ENCODE results near the gene POSTN.

POSTN gene, protein sequence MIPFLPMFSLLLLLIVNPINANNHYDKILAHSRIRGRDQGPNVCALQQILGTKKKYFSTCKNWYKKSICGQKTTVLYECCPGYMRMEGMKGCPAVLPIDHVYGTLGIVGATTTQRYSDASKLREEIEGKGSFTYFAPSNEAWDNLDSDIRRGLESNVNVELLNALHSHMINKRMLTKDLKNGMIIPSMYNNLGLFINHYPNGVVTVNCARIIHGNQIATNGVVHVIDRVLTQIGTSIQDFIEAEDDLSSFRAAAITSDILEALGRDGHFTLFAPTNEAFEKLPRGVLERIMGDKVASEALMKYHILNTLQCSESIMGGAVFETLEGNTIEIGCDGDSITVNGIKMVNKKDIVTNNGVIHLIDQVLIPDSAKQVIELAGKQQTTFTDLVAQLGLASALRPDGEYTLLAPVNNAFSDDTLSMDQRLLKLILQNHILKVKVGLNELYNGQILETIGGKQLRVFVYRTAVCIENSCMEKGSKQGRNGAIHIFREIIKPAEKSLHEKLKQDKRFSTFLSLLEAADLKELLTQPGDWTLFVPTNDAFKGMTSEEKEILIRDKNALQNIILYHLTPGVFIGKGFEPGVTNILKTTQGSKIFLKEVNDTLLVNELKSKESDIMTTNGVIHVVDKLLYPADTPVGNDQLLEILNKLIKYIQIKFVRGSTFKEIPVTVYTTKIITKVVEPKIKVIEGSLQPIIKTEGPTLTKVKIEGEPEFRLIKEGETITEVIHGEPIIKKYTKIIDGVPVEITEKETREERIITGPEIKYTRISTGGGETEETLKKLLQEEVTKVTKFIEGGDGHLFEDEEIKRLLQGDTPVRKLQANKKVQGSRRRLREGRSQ

GRCh38 chr13:37598597-37598996 lies at the start of gene POSTN:
Gene POSTN (minus strand): TSS chr13:37598768. CDS start chr13:37598726, 42 bp downstream.
- DNase-seq: no peak

DNA sequence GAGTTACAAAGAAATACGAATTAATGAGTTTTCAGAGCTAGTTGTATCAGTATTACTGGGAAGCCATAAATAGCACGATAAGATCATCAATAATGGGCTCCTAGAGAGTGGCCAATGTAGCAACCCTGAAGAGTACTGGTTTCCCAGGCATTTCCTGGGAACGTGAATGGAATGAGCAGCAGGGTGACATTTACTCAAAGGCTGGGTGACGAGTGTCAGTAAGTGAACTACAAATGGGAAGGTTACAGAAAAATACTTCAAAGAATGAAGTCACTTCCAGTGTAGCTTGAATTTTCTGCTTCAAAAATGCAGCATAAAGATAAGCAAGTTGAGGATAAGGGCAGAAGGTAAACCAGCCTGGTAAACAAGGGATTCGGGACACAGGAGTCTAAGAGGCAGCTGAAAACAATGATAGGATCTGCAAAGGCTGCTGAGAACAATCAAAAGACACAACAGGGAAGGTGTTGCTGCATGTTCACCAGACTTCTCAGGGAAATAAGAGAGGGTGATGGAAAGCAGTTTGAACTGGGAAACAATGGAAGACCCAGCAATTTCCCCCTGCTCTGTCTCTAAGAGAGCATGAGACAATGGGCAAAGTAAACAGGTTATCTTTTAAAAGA lies 48.6 kb upstream of the POSTN start:
- DNase-seq: no peak

GRCh38 chr13:37646531-37646930 lies 48.0 kb upstream of the POSTN start:
- no peak for DNase-seq

DNA sequence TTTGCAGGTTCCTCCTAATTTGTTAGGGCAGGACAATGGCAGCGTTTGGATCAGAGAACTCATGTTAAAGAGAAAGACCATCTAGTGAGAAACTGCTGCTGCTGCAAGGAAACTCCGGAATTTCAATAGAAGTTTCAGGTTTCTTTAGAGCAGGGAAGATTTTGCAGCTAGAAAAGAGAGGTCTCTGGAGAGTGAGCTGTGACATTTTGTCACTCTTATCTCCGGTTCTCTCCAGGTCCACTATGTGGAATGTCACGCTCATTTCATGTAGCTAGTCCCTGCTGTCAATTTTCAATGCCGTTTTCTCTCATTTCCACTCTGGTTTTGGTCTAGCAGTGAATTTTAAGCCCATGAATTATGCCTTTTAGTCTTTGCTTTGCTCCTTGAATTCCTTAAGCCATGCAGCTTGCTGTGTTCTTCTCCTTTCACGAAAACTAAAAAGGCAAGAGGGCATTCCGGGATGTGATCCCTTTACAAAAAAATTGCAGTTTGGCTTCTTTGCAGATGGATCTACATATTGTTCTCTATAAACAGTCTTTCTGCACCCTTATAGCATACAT lies 46.7 kb upstream of the POSTN start:
- no peak for DNase-seq

GRCh38 chr13:37641391-37641790 lies 42.8 kb upstream of the POSTN start:
- no peak for DNase-seq

GRCh38 chr13:37640499-37640898 lies 41.9 kb upstream of the POSTN start:
- DNase-seq: no peak

GRCh38 chr13:37636701-37637100 lies 38.1 kb upstream of the POSTN start:
- DNase-seq: no peak

GRCh38 chr13:37632294-37632693 lies 33.7 kb upstream of the POSTN start:
- DNase-seq: no peak

GRCh38 chr13:37627428-37627827 lies 28.9 kb upstream of the POSTN start:
- DNase-seq: no peak

- no peak for DNase-seq
These were observed 23.3 kb upstream of the POSTN start for GRCh38 chr13:37621811-37622361.

- DNase-seq: no peak
These were observed 20.0 kb upstream of the POSTN start for GRCh38 chr13:37618554-37618953.

DNA sequence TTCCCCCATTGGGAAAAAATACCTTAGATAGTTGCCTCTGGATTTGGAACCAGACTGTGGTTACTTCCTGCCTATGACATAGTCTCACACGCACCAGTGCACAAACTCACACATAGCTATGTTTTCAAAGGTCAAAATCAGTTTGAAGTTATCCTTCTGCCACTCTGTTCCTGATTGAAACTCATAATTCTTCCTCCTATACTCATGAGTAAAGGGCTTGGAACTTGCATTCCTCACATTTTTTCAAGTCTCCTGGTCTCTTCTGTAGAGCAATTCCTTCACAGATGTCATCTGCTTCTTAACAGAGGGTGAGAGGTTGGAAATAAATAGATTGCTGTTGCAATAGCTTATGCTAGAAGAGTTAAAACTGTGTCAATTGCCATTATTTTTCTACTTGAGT lies 18.6 kb upstream of the POSTN start:
- DNase-seq: no peak

DNA sequence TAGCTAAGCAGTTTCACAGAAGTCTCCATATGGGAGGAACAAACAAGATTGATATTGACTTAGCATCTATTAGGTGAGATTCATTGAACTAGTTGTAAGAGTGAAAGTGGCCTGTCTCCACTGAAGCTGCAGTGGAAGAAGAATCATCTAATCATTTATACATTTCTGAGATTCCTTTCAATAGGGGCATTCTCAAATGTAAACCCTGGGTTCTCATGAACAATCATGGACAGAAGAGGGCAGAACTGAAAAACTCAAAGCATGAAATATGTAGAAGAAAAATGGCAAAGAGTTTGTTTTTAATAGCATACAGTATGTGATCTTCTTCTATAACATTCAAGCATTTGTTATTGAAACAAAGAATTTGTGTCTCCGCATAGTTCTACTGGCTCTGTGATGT lies 17.6 kb upstream of the POSTN start:
- no peak for DNase-seq

GRCh38 chr13:37615276-37615675 lies 16.7 kb upstream of the POSTN start:
- DNase-seq: no peak

DNA sequence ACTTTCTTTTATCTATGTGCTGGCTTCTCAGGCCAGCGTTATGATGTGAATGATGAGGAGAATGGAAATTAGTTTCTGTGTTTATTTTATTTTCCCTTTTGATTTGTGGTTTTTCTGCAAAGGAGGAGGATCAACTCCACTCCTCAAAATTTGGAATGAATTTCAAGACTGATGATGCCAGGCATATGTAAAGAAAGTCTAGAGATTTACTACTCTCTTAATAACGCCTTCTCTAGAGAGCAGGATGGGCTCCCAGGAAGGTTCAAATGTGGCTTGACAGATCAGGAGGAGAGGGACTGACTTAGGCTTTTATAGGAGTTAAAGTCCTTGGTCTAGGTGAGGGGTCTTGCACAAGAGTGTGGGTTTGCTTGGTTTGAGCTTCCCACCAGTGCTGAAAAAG lies 15.1 kb upstream of the POSTN start:
- no peak for DNase-seq

GRCh38 chr13:37613236-37613635 lies 14.7 kb upstream of the POSTN start:
- DNase-seq: no peak

DNA sequence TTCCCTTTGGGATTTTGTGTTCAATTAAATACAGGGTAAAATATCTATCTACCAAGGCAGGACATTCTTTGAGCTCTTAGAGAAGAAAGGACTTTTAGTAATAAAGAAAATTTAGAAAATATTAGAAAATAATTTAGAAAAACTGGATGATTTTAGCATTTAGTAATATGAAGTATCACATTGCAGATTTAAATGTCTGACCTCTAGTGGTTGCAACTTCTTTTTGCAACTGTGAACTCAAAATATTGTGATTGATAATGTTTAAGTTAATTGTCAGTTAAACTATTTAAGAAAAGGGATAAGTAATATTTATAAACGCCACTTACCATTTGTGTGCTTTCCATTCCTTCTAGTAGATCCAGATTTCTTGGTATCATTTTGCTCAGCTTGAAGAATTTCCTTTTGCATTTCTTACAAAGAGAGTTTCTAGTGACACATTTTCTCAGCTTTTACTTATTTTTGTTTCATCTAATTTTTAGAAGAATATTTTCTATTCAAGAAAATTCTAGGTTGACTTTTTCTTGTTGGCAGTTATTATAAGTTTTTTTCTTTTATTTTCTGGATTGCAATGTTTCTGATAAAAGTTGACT lies 10.3 kb upstream of the POSTN start:
- DNase-seq: no peak

- DNase-seq: no peak
These were observed 4.3 kb upstream of the POSTN start for GRCh38 chr13:37602733-37603381.

DNA sequence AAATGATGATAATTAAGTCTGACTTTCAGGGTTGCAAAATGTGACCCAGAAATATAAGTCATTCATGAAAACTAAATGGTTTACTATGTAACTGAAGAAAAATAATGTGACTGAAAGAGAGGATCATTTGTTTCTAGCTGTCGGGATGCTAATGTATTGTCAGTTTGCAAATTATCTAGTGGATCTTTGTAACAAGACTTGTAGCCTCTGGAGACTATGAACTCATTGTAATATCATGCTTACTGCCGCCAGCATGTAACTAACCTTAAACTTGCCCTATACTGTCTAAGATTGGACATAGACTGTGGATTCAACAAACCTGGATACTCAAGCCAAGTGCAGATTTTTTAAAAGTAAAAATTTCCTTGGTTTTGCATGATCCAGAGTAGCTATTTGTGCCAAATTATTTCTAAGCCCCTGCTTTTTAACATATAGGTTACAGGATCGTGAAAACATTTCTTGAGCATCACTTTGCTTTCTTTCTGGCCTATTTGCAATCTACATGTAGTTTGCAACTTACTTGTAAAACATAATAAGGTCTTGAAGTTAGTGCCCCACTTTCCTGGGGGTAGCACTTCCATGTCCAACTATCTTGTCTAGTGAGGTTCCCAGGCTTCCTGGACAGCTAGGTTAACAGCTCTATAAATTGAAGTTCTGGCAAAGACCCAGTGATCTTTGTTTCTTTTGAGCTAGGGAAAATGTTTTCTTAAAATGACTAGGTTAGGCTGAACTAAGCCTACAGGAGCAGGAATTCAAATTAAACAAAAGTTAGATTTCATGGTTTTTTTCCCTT lies 3.3 kb upstream of the POSTN start:
- DNase-seq: no peak

DNA sequence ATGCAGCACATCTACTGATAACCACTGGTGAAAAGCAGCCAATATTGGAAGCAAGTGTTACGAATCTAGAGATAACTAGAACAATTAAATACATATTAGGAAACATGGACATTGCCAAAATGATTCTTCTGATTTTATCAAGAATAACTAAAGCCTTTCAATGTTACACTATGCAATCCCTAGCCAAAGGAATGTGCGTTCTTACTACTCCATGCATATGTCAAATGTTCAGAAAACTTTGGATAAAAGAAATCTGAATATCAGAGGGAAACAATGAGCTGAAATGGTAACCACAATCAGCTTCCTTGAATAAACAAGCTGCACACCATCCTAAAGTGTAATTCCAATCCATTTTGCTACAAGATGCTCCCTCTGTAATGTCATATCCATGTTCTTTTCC lies 951 bp upstream of the POSTN start:
- no peak for DNase-seq

DNA sequence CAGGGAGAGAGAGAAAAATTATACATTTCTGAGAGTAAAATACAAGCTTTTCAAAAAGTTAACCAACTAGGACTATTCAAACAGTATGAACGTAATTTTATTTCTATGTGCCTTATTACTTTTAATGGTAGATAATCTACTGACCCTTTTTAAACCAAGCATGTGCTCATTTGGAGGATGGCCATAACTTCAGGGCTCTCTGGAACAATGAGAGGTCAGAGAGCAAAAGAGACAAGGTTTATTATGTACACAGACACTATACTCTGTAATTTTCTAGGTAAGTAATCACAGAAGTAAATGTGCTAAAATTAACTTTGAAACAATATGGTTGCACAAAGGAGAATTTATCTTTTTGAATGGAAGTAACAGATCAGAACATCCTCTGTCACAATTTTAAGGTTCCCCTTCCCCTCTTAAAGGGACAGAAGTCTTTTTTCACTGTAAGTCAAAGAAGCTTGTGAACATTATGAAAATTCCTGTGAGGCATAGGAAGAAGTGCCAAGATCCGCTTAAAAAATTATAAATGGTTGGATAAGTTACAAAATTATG lies 1.0 kb downstream of the POSTN start:
- no peak for DNase-seq

Data from stimulated activated CD4-positive, alpha-beta T cell treated with anti-CD3 and anti-CD28 coated beads, Interleukin-12 subunit alpha, Interleukin-12 subunit beta, amount 100 ng/mL, for 4 hours (primary cell).